BLaER1 treated with 17β-estradiol and CSF1 and Interleukin-3, amounts not matched to agents 10 nM and 100 nM (cell line): Measurements from ENCODE around the gene CBLB.

Experiments
- H3K27ac ChIP-seq, 11 experiments: shearing (Covaris generic); formaldehyde crosslinking; 2 replicates each; pipeline ENCODE4 v1.8.1; 2022
- H3K27me3 ChIP-seq, 11 experiments: shearing (Covaris generic); formaldehyde crosslinking; 2 replicates each; pipeline ENCODE4 v1.8.1; 2022
- H3K36me3 ChIP-seq, 11 experiments: shearing (Covaris generic); formaldehyde crosslinking; 2 replicates each; pipeline ENCODE4 v1.8.1; 2022
- H3K4me1 ChIP-seq, 10 experiments: shearing (Covaris generic); formaldehyde crosslinking; 2 replicates each; pipeline ENCODE4 v1.8.1; 2022
- H3K4me2 ChIP-seq, 11 experiments: shearing (Covaris generic); formaldehyde crosslinking; 2 replicates each; pipeline ENCODE4 v1.8.1; 2022
- H3K4me3 ChIP-seq, 10 experiments: shearing (Covaris generic); formaldehyde crosslinking; 2 replicates each; pipeline ENCODE4 v1.8.1; 2022
- H3K9ac ChIP-seq, 11 experiments: shearing (Covaris generic); formaldehyde crosslinking; 2 replicates each; pipeline ENCODE4 v1.8.1; 2022
- H3K9me3 ChIP-seq, 11 experiments: shearing (Covaris generic); formaldehyde crosslinking; replicated peaks in 1 of 11; 2 replicates each; pipeline ENCODE4 v1.8.1; 2022
- H4K20me1 ChIP-seq, 11 experiments: shearing (Covaris generic); formaldehyde crosslinking; 2 replicates each; pipeline ENCODE4 v1.8.1; 2022
- Cebpa-rat ChIP-seq, 11 experiments: shearing (Covaris generic); IDR thresholded peaks; 2 replicates each; pipeline ENCODE4 v1.8.1; 2022

Gene CBLB

DNA sequence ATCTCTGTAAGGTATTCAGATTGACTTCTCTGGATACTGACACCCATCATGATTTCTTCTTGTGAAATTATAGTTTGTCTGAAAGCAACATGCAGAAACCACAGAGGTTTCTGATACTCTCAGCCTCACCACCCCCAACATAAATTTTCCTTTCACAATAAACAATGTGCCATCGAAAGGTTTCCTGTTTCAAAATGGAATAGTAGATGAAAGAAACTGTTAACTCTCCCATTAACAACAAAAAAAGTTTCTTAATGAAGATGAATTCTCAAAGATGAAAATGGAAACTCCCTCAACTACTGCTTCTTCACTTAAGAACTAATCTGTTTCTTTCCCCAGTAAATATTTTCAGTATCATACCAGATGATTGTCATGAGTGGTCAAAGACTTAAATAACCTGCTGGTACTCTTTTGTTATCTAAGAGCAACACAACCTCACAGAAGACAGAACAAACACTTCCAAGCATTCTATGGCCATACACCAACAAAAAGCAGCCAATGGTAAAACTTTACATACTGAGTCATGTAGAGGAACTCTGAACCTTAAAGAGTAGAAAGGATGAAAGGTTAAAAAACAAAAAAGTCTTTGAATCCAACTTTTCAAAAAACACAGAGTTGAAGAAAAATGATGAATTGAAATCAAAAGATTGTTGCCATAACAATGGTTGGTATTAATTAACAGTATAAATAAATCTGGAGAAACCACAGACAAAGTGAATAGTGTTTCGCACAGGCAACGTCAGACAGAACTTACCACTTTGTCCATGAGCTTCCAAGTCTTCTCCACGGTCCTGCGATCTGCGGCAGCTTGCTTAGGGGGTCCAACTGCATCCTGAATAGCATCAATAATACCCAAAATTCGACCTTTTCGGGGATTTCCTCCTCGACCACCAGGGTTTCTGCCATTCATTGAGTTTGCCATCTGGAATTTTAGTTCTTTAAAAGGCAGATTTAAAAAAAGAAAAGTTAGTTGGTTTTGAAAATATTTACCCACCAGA lies 1.9 kb downstream of the CBLB start:
- TF ChIP-seq Cebpa-rat (IDR thresholded peaks at IDR 0.05): no peak; a peak in 1 of 22 replicates
- Histone ChIP-seq H3K27me3 (no peaks in the 10 kb centered on the region), H3K4me1 (peaks cover 43 to 66% (median 53%) of the 10 kb centered on the region in 10 experiments), H3K36me3 (peaks cover 5 to 41% (median 22%) of the 10 kb centered on the region in 11 experiments; a peak in 18 of 22 replicates), H3K9ac (peak overlapping the region; percentile 88 to 97 (median 95)), H3K27ac (peak overlapping the region; percentile 82 to 94 (median 90); a peak in 21 of 22 replicates), H3K9me3 (no peaks in the 10 kb centered on the region), H3K4me2 (peak overlapping the region; percentile 78 to 98 (median 84)), H4K20me1 (peaks cover 0 to 48% (median 6%) of the 10 kb centered on the region in 11 experiments; a peak in 7 of 22 replicates), H3K4me3 (peak overlapping the region; percentile 82 to 100 (median 96))

DNA sequence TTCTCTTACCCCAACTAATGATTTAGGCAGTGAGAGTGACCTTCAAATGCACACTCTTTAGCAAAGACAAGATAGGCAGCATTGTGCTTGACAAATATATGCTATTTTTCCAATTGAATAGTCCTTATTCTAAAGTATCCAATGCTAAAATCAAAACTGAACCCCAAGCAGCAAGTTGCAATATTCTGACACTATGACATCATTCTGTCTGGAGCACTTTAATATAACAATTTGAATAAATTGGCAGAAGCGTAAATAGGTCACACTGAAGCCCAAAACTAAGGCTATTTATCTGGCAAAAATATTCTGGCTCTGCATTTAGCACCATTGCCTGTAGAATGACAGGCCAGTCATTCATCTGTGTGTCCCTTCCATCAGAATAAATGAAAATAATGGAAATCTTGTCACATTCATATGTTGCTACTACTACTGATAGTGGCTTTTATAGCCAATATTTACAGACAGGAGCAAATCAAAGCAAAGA lies 2.9 kb downstream of the CBLB start:
- H3K4me2 ChIP-seq: peak overlapping the region; percentile 78 to 98 (median 84)
- peak overlapping the region in 10 of 11 experiments; percentile 4 to 94 (median 90); a peak in 18 of 22 replicates for H3K27ac ChIP-seq
- peak overlapping the region; percentile 82 to 100 (median 96); a peak in 17 of 20 replicates for H3K4me3 ChIP-seq
- peaks cover 45 to 73% (median 57%) of the 10 kb centered on the region in 10 experiments for H3K4me1 ChIP-seq
- TF ChIP-seq Cebpa-rat (IDR thresholded peaks at IDR 0.05): no peak
- peak overlapping the region in 10 of 11 experiments; percentile 10 to 97 (median 95); a peak in 14 of 22 replicates for H3K9ac ChIP-seq
- peaks cover 0 to 56% (median 14%) of the 10 kb centered on the region in 11 experiments; a peak in 8 of 22 replicates for H4K20me1 ChIP-seq
- H3K36me3 ChIP-seq: peaks cover 5 to 50% (median 26%) of the 10 kb centered on the region in 11 experiments; a peak in 19 of 22 replicates
- H3K27me3 ChIP-seq: no peaks in the 10 kb centered on the region
- no peaks in the 10 kb centered on the region for H3K9me3 ChIP-seq

DNA sequence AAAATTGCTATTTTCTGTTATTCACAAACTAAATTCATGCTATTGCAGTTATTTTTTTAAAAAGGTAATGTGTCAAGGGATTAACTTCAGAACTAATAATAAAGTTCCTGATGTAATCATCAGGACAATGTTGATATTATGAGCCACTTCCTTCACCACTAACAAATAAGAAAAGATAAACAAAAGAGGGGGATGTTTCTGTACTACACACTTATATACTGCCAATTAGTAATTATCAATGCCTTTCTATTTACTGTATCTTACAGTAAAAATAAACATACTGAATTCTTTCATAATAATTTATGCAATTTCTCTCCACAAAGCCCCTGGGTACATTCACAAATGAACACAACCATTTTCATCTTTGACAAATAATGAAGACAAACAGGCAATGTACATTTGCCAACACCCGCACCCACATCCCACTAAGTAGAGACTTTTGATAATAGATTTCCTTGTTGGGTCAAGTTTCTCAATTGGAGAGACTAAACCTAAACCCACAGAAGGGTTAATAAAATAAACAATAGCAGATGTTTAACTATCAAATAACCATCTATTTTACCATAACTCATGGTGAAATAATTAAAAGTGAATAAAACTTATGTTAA lies 3.7 kb downstream of the CBLB start:
- Histone ChIP-seq H3K27me3 (no peaks in the 10 kb centered on the region), H4K20me1 (peaks cover 0 to 63% (median 14%) of the 10 kb centered on the region in 11 experiments; a peak in 8 of 22 replicates), H3K9me3 (no peaks in the 10 kb centered on the region), H3K4me1 (peaks cover 43 to 71% (median 53%) of the 10 kb centered on the region in 10 experiments), H3K4me2 (peak overlapping the region; percentile 30 to 98 (median 82); a peak in 17 of 22 replicates), H3K9ac (peak overlapping the region in 1 of 11 experiments; percentile 26; a peak in 1 of 22 replicates), H3K4me3 (peak overlapping the region in 6 of 10 experiments; percentile 16 to 100 (median 96); a peak in 5 of 20 replicates), H3K36me3 (peaks cover 11 to 58% (median 33%) of the 10 kb centered on the region in 11 experiments), H3K27ac (peak overlapping the region in 4 of 11 experiments; percentile 89 to 93 (median 90); a peak in 3 of 22 replicates)
- TF ChIP-seq Cebpa-rat (IDR thresholded peaks at IDR 0.05): no peak

DNA sequence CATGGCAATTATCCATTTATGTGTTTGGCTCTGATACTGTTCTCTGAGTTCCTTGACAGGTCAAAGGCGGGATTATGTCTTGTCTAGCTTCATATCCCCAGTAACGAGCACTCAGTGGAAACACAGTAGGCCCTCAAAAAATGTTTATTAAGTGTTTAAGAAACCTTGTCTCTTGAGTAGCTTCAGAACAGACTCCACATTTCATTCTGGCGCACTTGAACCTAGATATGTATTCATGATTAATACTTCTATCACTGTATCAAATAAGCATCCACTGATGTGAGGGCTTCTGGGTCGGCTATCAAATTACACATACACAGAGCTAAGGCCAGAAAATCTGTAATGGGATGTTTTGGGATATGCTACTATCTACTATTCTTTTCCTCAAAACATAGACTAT lies 4.6 kb downstream of the CBLB start:
- TF ChIP-seq Cebpa-rat (IDR thresholded peaks at IDR 0.05): no peak
- peaks cover 35 to 65% (median 45%) of the 10 kb centered on the region in 10 experiments for H3K4me1 ChIP-seq

DNA sequence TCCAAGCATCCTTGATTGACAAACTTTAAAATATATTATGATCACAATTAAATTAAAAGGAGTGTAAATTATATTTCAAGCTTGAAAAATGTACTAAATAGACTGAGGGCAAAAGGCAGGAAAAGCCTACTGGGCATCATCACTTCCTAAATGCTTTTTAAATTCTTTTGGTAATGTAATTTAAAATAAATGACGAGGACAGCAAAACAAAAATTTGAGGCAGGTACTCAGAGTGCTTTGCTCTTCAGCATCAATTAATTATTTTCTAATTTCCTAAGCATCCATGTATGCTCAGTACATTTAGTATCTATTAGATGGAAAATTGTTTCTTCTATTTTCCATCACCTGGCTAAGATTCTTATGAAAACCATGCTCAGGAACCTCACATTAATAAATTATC lies 5.2 kb downstream of the CBLB start:
- Histone ChIP-seq H3K9ac (no peak overlapping the region), H3K9me3 (no peaks in the 10 kb centered on the region), H3K4me3 (no peak overlapping the region), H3K27me3 (no peaks in the 10 kb centered on the region), H3K27ac (no peak overlapping the region), H3K36me3 (peaks cover 19 to 73% (median 46%) of the 10 kb centered on the region in 11 experiments), H3K4me2 (peak overlapping the region in 4 of 11 experiments; percentile 3 to 98 (median 51); a peak in 2 of 22 replicates), H4K20me1 (peaks cover 0 to 78% (median 17%) of the 10 kb centered on the region in 11 experiments; a peak in 8 of 22 replicates), H3K4me1 (peaks cover 35 to 65% (median 45%) of the 10 kb centered on the region in 10 experiments)
- TF ChIP-seq Cebpa-rat (IDR thresholded peaks at IDR 0.05): no peak

More for the DNA sequence above, 4.6 kb downstream of the CBLB start:
- no peak overlapping the region; a peak in 1 of 22 replicates for H3K9ac ChIP-seq
- H3K27ac ChIP-seq: no peak overlapping the region
- H3K4me2 ChIP-seq: peak overlapping the region in 4 of 11 experiments; percentile 3 to 98 (median 88); a peak in 4 of 22 replicates
- peaks cover 0 to 72% (median 17%) of the 10 kb centered on the region in 11 experiments; a peak in 8 of 22 replicates for H4K20me1 ChIP-seq
- H3K36me3 ChIP-seq: peaks cover 15 to 67% (median 40%) of the 10 kb centered on the region in 11 experiments
- no peak overlapping the region; a peak in 1 of 20 replicates for H3K4me3 ChIP-seq
- no peaks in the 10 kb centered on the region for H3K9me3 ChIP-seq
- no peaks in the 10 kb centered on the region for H3K27me3 ChIP-seq

DNA sequence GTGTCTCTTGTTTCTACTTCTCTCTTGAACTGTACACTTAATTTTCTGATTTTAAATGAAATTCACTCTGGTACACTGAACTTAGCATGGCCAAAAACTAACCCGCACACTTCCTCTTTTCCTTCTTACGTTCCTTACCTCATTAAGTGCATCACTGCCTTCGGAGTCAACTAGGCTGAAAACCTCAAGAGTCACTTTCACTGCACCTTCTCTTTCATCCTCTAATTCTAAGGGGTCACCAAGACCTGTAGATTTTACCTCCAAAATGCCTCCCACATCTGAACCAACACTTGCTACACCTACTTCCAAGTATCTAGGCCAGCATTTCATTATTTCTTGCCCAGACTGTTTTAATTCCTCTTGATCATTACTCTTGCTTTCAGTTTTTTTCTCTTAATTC lies 6.6 kb downstream of the CBLB start:
- Histone ChIP-seq H3K9ac (no peak overlapping the region), H3K4me1 (peaks cover 33 to 65% (median 40%) of the 10 kb centered on the region in 10 experiments), H3K9me3 (no peaks in the 10 kb centered on the region), H3K4me2 (peak overlapping the region; percentile 15 to 62 (median 47); a peak in 21 of 22 replicates), H3K36me3 (peaks cover 26 to 87% (median 57%) of the 10 kb centered on the region in 11 experiments), H3K27me3 (no peaks in the 10 kb centered on the region), H3K27ac (no peak overlapping the region), H4K20me1 (peaks cover 0 to 92% (median 17%) of the 10 kb centered on the region in 11 experiments; a peak in 9 of 22 replicates), H3K4me3 (no peak overlapping the region)
- no peak for TF ChIP-seq Cebpa-rat (IDR thresholded peaks at IDR 0.05)

DNA sequence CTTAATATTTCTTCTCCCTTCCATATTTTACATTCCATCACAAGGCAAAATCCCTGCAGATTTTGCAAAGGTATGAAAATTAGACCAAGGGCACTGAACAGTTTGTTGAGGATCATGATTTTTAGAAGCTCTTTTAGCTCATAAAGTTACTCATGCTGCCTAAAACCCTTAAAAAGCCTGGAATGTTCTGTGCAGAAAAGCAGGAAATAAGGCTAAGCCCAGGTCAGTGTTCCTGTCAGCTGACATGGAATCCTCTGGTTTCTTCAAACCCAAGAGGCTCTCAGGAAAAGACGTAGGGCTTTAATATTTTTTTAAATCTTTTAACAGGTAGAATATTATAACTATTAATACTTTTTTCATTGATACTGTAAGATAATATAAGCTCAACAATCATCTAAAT lies 8.2 kb downstream of the CBLB start:
- H3K9ac ChIP-seq: no peak overlapping the region
- no peaks in the 10 kb centered on the region for H3K9me3 ChIP-seq
- TF ChIP-seq Cebpa-rat (IDR thresholded peaks at IDR 0.05): no peak
- peaks cover 17 to 51% (median 25%) of the 10 kb centered on the region in 10 experiments for H3K4me1 ChIP-seq
- H3K27me3 ChIP-seq: no peaks in the 10 kb centered on the region
- H4K20me1 ChIP-seq: peaks cover 0 to 96% (median 17%) of the 10 kb centered on the region in 11 experiments; a peak in 9 of 22 replicates
- peaks cover 33 to 96% (median 70%) of the 10 kb centered on the region in 11 experiments for H3K36me3 ChIP-seq
- peak overlapping the region in 1 of 11 experiments; percentile 33; a peak in 2 of 22 replicates for H3K4me2 ChIP-seq
- no peak overlapping the region for H3K4me3 ChIP-seq
- H3K27ac ChIP-seq: no peak overlapping the region

DNA sequence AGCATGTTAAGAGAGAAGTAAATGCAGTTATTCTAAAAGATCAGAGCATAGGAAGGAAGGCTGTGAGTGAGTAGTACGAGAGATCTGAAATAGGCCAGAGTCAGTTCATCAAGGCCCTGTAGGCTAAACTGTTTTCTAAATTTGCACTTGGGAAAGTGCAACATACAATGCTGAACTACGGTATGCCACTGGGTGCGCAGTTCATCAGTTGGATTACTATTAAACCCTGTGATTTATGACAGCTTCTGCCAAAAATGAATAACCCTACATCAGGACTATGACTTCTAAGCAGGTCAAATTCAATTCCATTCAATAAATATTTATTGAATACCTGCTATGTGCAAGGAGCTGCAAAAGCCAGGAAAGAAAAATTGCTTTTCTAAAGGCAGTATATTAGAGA lies 10.8 kb downstream of the CBLB start:
- TF ChIP-seq Cebpa-rat (IDR thresholded peaks at IDR 0.05): no peak
- Histone ChIP-seq H3K4me3 (no peak overlapping the region), H3K27ac (no peak overlapping the region), H3K9ac (no peak overlapping the region), H3K36me3 (peaks cover 51 to 96% (median 72%) of the 10 kb centered on the region in 11 experiments), H3K9me3 (no peaks in the 10 kb centered on the region), H3K4me1 (peaks cover 11 to 25% (median 15%) of the 10 kb centered on the region in 10 experiments; a peak in 19 of 20 replicates), H4K20me1 (peaks cover 0 to 76% (median 17%) of the 10 kb centered on the region in 11 experiments; a peak in 9 of 22 replicates), H3K4me2 (no peak overlapping the region), H3K27me3 (no peaks in the 10 kb centered on the region)
